HAP-1 (cell line): ENCODE results near the gene HNRNPL.
A peak's percentile ranks its signal among the peaks of the same experiment; 100 is the strongest.

Experiments used
- DNase-seq, 2 experiments: peaks; one replicate each; pipeline ENCODE4 v3.0.0-alpha.2; 2016 to 2020; ENCODE audit warnings: low spot score in 2 of 2
- H3K27me3 ChIP-seq: fragments of 250-450 bp; sonication (Bioruptor Pico); 2 replicates; pipeline ENCODE4 v1.5.1; 2020; ENCODE audit warnings: low read depth, mild to moderate bottlenecking, moderate library complexity
- H3K36me3 ChIP-seq: fragments of 250-450 bp; sonication (Bioruptor Pico); replicated peaks from 2 replicates; pipeline ENCODE4 v1.5.1; 2020; ENCODE audit warnings: mild to moderate bottlenecking
- H3K4me1 ChIP-seq: fragments of 250-450 bp; sonication (Bioruptor Pico); 2 replicates; pipeline ENCODE4 v1.5.1; 2020; ENCODE audit warnings: mild to moderate bottlenecking
- H3K4me3 ChIP-seq: fragments of 250-450 bp; sonication (Bioruptor Pico); 2 replicates; pipeline ENCODE4 v1.5.1; 2020; ENCODE audit warnings: mild to moderate bottlenecking, moderate library complexity
- H3K9me3 ChIP-seq: fragments of 250-450 bp; sonication (Bioruptor Pico); 2 replicates; pipeline ENCODE4 v1.5.1; 2020; ENCODE audit warnings: mild to moderate bottlenecking, moderate library complexity
- in situ Hi-C: fragments of 300-500 bp; cut with MboI; formaldehyde crosslinking; loops from 3 replicates; pipeline ENCODE4 v1.14.3; 2020; ENCODE audit warnings: low sequenced_read_pairs, inconsistent platforms, mixed read lengths

HNRNPL gene

DNA sequence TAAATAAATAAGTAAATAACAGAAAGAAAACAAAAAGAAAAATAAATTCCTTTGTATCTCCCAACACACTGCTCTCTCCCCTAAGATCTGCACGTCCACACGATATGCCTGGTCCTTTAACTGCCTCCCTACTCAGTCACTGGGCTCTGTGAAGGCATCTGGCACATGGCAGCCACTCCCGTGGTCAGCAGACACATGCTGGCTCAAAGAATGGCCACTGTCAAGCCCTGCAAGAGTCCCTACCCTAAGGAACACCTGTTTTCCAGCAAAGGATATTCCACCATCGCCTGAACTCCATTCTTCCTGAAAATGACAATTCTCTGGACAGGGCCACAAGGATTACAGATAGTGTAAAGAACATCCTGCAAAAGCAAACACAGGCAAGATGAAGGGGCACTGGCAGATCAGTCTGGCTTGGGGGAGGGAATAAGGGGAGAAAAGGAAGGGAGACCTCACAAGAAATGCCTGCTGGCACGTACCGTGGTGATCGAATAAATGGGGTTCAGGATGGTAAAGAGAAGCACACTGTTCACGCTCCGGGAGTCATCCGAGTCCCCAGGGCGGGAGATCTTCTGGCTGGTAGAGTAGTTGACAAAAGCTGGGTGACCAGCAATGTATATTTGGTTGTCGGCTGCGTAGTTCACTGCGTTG is 4.3 kb downstream of the HNRNPL start:
- peaks cover 12% of the 10 kb centered on the region for H3K4me1 ChIP-seq
- H3K27me3 ChIP-seq: no peaks in the 10 kb centered on the region
- H3K36me3 ChIP-seq: peaks cover 89% of the 10 kb centered on the region
- in situ Hi-C loops: no loop called here
- H3K9me3 ChIP-seq: no peaks in the 10 kb centered on the region
- DNase-seq: no peak
- H3K4me3 ChIP-seq: no peak overlapping the region

DNA sequence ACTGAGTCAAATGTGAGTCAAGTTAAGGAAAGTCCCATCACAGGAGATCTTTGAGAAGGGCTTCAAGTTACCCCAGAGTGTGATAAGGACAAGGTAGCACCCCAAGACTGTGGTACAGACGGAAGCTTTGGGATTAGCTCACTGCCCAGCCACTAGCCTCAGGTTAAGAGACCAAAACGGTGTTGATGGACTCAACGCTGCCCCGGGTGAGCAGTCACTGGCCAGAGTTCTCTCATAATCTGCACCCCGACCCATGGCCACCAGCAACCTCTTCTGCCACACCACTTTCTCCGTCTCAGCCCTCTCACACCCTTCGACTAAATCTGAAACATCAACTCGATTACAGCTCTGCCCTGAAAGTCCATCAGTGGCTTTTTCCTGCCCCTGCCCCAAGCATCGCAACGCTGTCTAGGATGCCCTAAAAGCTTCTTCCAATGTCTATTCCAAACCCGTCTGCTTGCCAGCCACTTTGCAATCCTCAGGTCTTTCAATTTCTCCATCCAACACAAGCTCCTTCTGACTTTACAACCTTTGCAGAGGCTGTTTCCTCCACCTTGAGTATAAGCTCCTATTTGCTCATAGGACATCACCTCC is 5.6 kb downstream of the HNRNPL start:
- H3K4me3 ChIP-seq: no peak overlapping the region
- H3K27me3 ChIP-seq: no peaks in the 10 kb centered on the region
- H3K36me3 ChIP-seq: peaks cover 97% of the 10 kb centered on the region
- H3K4me1 ChIP-seq: peaks cover 12% of the 10 kb centered on the region
- DNase-seq: no peak
- in situ Hi-C loops: no loop called here
- no peaks in the 10 kb centered on the region for H3K9me3 ChIP-seq

DNA sequence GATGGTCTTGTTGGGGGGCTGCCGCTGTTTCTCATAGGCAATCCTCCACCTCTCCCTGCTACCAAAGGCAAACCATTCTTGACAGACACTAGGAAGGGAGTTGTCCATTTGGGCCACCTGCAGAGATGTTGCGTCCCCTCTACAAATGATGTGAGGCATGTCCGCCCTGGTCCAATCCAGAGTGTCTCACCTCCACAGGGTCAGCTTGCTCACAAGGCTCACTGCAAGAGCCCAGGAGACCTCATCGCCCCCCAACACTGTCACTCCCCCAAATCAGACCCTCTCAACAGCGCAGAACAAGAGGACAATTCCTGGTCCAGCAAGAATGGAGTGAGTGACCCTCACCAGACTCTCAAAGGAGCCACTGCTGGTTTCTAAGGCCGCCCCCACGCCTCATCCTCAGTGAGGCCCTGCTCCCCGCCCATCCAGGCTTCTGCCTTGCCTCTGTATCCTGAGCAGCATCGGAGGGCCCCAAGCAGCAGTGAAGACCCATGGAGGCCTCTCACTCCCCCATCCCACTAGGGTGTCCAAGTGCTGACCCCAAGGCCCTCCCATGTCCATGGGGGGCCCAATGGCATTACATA is 6.5 kb downstream of the HNRNPL start:
- Histone ChIP-seq H3K36me3 (peaks cover 97% of the 10 kb centered on the region), H3K4me1 (peaks cover 9% of the 10 kb centered on the region), H3K4me3 (no peak overlapping the region), H3K27me3 (no peaks in the 10 kb centered on the region), H3K9me3 (no peaks in the 10 kb centered on the region)
- in situ Hi-C loops: no loop called here
- no peak for DNase-seq

DNA sequence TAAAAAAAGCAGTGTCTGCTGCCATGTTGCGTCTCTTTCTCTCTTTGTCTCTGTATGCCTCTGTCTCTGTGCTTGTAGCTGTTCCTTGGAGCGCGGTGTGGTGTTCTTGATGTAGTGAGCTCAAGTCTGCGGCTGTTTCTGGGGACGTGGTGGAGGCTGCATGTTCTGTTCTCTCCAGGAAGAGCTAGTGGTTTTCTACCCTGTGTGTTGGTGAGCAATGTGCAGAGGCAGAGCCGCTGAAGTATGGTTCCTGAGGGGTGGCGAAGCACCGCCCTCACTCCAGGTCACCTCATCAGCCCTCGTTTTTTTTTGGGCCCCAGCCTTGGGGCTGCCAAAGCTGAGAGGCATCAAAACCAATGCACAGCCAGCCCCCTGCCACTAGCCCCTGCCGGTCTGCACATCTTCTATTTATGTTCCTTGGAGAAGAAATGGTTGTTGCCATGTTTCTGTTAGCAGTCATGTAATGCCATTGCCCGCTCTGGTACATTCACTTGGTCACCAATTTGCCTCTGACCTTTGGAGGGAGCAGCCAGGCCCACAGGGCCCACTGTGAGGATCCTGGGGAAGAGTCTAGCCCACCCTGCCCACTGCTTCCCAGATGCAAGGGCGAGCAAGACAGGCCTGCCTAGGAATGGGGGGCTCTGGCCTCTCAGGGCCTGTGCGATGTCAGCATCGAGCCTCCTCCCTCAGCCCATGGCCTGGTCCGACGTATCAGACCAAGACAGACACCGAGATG is 7.2 kb downstream of the HNRNPL start:
- H3K9me3 ChIP-seq: no peaks in the 10 kb centered on the region
- no peaks in the 10 kb centered on the region for H3K27me3 ChIP-seq
- peaks cover 97% of the 10 kb centered on the region for H3K36me3 ChIP-seq
- no peak for DNase-seq
- peaks cover 5% of the 10 kb centered on the region for H3K4me1 ChIP-seq
- no peak overlapping the region for H3K4me3 ChIP-seq
- in situ Hi-C loops: no loop called here

DNA sequence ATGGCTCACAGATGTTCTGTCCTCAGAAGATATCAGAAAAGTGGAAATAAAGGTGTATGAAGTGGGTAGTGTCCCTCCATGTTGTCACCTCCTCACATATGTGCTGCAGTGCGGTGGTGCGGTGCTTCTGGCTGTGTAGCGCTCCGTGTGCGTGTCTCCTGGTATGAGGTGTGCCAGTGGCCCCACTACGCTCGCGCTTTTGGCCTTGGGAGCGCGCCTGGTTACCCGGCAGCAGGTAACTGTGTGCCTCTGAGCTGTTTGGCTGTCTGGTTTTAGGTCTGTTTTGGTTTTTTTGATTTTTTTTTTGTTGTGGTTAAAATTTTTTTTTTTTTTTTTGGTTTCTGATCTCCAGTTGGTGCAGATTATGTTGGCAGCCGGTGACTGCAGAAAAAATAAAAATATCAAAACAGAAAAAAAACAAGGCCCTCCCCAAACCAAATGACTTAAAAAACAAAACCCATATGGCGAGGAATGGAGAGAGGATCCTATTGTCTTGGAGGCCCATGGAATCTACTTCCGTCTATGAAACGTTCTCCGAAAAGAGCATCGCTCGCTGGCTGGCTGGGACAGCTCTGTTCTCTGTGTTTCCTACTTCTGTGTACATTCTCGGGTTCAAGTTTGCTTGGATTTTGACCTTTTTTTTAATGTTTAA is 7.9 kb downstream of the HNRNPL start:
- 0 out of 2 replicates have a peak, but pooled peaks cover 2% of the 10 kb centered on the region for H3K4me1 ChIP-seq
- in situ Hi-C loops: no loop called here

DNA sequence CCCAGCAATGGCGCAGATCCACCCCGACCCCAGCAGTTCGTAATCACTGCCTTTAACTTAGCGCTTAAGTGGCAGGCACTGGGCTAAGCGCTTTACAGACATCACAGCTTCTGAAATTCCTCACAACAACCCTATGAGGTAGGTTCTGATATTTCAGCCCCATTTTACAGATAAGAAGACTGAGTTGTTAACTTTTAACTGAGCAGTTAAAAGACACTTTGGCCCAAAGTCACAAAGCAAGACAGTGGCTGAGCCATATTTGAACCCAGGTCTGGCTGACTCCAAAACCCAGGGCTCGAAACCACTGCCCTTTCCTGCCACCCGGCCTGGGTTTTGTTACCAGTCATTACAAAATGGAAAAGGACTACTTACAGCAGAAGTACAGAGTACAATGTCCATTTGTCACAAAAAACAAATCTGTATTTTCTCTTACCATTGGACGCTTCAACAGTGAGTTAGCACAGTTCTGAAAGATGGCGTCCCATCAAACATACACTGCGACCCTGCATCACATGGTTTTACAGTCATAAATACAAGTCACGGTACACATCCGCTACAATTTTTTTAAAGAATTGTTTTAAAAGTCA is 8.5 kb downstream of the HNRNPL start:
- H3K4me3 ChIP-seq: no peak overlapping the region
- in situ Hi-C loops: no loop called here
- H3K9me3 ChIP-seq: no peaks in the 10 kb centered on the region
- no peaks in the 10 kb centered on the region for H3K27me3 ChIP-seq
- 0 out of 2 replicates have a peak, but pooled peaks cover 2% of the 10 kb centered on the region for H3K4me1 ChIP-seq
- DNase-seq: no peak
- H3K36me3 ChIP-seq: peaks cover 95% of the 10 kb centered on the region

More for the DNA sequence above, 7.9 kb downstream of the HNRNPL start:
- no peaks in the 10 kb centered on the region for H3K9me3 ChIP-seq
- H3K27me3 ChIP-seq: no peaks in the 10 kb centered on the region
- H3K36me3 ChIP-seq: peaks cover 97% of the 10 kb centered on the region
- DNase-seq: no peak
- H3K4me3 ChIP-seq: no peak overlapping the region

DNA sequence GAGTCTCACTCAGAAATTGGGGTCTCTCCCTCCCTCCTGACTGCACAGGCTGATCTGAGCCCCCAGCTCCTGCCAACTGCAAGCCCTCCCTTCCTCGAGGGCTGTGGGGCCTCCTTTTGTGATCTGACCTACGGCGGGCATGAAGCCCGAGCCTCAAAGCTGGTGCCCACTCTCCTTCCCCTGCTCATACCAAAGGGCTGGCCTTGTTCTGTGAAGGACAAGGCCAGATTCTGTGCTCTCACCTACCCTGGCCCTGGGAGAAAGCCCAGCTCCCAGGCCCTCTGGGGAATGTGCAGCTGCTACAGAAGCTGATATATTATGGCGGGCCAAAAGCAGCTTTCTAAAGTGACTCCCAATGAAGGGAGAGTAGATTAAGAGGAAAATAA is 9.2 kb downstream of the HNRNPL start:
- H3K36me3 ChIP-seq: peaks cover 94% of the 10 kb centered on the region

DNA sequence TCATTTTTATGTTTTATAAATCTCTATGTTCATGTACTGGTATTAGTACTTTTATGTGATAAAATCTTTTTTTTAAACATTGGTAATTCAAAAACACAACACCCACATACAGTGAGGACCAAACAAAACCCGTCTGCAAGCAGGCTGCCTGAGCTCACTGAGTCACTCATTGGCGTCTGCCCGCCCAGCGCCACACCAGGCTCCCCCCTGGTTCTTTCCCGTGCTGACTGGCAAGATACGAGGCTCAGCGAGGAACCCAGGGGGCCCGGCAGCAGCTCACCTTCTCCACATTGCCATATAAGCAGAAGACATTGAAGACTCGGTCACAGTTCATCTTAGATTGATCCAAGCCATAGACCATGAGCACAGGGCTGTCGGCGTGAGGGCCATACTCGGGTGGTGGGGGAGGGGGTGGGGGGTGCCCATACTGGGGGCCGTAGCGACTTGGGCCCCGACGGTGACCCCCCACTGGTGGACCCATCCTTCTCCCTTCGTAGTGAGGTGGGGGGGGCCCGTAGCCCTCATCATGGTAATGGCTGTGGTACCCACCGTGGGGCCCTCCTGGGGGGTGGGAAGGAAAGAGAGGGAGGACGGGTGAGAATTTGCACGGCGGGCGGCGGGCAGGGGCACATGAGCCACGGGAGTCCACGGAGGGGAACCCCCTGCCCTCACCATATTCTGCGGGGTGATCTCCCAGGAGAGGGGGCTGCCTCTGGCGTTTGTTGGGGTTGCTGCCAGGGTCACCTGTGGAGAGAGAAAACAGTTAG is 9.8 kb downstream of the HNRNPL start:
- no peak for DNase-seq
- in situ Hi-C loops: no loop called here
- no peak overlapping the region for H3K4me3 ChIP-seq
- H3K27me3 ChIP-seq: no peaks in the 10 kb centered on the region
- peaks cover 92% of the 10 kb centered on the region for H3K36me3 ChIP-seq
- H3K4me1 ChIP-seq: 0 out of 2 replicates have a peak, but pooled peaks cover 2% of the 10 kb centered on the region
- no peaks in the 10 kb centered on the region for H3K9me3 ChIP-seq

More for the DNA sequence above, 9.2 kb downstream of the HNRNPL start:
- Histone ChIP-seq H3K9me3 (no peaks in the 10 kb centered on the region), H3K27me3 (no peaks in the 10 kb centered on the region), H3K4me1 (0 out of 2 replicates have a peak, but pooled peaks cover 2% of the 10 kb centered on the region), H3K4me3 (no peak overlapping the region)
- DNase-seq: no peak
- in situ Hi-C loops: no loop called here

DNA sequence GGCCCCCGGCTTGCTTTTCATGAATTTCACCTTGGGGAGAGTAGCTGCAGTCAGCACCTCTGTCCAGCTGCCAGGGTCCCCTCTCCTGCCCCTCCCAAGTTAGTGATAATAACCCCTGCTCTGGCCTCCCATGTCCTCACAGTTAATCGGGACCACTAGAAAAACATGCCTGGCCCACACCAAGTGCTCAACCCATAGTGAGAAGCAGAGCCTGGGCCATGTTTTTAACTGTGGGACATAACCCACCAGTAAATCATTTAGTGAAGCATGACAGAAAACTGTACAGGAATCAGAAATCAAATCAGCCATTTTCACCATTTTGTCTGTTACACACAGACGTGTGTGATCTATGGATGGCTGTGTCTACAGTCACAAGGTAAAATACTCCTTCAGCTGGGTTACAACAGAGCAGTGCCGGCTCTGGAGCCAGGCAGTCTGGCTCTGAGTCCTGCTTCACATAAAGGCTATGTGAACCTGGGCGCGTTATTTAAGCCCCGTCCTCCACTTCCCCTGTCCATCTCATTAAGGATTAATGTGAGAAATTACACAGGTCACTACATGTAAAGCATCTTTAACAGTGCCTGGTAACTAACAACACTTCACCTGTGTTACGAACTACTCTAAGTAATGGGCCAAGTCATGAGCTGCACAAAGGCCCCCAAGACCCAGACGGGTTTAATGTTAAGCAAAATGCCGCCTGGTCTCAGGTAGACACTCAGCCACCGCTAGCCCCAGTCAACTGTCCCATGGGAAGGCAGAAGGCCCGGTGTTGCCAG is 10.6 kb downstream of the HNRNPL start:
- DNase-seq: no peak
- Histone ChIP-seq H3K36me3 (peaks cover 84% of the 10 kb centered on the region), H3K4me3 (no peak overlapping the region), H3K27me3 (no peaks in the 10 kb centered on the region), H3K4me1 (0 out of 2 replicates have a peak, but pooled peaks cover 2% of the 10 kb centered on the region), H3K9me3 (no peaks in the 10 kb centered on the region)
- in situ Hi-C loops: no loop called here

DNA sequence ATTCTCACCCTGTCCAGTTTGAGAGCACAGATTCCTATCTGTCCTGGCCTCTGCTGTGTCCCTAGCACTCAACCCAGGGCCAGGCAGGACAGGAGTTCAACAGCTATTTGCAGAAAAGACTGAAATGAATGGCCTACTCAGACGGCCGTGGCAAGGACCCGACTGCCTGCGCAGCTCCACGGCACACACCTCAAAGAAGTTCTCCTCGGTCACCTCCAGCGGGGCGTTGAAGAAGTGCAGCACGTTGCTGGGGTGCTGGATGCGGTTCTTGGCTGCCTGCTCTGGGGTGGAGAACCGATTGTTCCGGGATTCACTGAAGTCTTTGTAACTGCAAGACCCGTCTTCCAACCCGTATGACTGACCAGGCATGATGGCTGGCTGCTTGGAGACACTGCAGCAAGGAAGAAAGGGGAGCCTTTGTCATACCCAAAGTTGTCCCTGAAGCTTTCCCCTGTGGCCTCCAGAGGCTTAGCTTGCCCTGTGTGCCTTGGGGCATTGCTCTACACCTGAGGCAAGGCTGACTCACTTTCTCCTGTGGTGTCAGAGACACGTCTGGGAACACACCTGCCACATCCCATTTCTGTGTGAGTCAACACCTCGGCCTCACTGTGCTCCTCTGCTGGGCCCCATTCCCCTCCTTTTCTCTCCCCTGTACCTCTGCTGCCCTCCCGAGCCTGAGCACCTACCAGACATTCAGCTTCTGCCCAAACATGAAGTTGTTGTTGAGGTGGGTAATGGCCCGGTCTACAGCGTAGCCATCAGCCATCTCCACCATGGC is 11.4 kb downstream of the HNRNPL start:
- in situ Hi-C loops: no loop called here
- DNase-seq: no peak
- 0 out of 2 replicates have a peak, but pooled peaks cover 2% of the 10 kb centered on the region for H3K4me1 ChIP-seq
- peaks cover 76% of the 10 kb centered on the region for H3K36me3 ChIP-seq
- no peak overlapping the region for H3K4me3 ChIP-seq
- H3K9me3 ChIP-seq: no peaks in the 10 kb centered on the region
- no peaks in the 10 kb centered on the region for H3K27me3 ChIP-seq

DNA sequence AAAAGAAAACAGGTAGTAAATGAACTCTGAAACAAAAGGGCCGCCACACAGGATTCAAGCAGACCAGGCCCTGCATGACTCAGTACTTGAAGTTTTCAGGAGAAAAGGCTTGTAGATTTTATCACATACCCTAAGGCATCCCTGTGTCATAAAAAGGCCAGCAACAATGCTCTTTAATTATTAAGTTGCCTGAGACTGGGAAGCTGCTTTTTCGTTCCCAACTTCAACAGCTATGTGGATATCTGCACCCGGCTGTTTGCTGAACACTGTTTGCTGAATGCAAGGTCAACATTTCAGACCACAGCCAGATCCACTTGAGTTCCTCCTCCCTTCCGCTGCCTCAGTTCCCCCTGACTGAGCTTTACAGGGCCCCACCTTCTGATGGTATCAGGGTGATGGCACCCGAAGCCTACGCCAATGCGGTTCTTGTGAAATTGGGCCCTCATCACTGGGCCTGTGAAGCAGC is 12.1 kb downstream of the HNRNPL start:
- Histone ChIP-seq H3K36me3 (peaks cover 69% of the 10 kb centered on the region), H3K4me1 (0 out of 2 replicates have a peak, but pooled peaks cover 2% of the 10 kb centered on the region), H3K4me3 (no peak overlapping the region), H3K9me3 (no peaks in the 10 kb centered on the region), H3K27me3 (no peaks in the 10 kb centered on the region)
- in situ Hi-C loops: no loop called here
- peak; percentile 36 to 48 for DNase-seq
